OCI-LY7 (cell line): ENCODE measurements around the gene FOXL3.

ENCODE experiments used
- EZH2phosphoT487 ChIP-seq: fragments of 200-600 bp; sonication (generic); IDR thresholded peaks from 2 replicates; pipeline ENCODE4 v1.6.1; 2018; ENCODE audit warnings: low read depth, borderline replicate concordance, mild to moderate bottlenecking, mixed run types, antibody characterized with exemption, low read length, moderate library complexity, mixed read lengths
- TF ChIP-seq, protein P1 (sequence below): fragments of 200-600 bp; sonication (generic); conservative IDR thresholded peaks from 2 replicates; pipeline ENCODE4 v1.5.1; 2014; ENCODE audit warnings: mild to moderate bottlenecking, antibody characterized with exemption, low read length, moderate library complexity, mixed read lengths

DNA sequence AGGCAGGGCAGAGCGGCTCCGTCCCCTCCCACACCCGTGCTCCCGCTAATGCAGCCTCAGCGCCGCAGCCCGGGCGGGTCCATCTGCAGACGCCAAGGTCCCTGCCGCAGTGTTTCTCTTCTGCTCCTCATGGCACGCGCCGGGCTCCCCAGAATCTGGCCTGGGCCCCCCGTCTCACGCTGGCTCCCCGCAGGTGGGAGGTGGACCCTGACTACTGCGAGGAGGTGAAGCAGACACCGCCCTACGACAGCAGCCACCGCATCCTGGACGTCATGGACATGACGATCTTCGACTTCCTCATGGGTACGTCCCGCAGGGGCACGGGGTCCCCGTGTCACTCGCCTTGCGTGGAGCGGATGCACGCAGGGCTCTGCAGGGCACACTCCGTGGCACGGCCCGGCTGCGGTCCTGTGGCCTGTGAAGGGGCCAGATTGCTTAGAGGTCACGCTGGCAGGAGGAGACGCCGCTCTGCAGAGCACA, 33.5 kb upstream of the FOXL3 start:
- no peak for TF ChIP-seq EZH2phosphoT487
- TF ChIP-seq, protein P1, sequence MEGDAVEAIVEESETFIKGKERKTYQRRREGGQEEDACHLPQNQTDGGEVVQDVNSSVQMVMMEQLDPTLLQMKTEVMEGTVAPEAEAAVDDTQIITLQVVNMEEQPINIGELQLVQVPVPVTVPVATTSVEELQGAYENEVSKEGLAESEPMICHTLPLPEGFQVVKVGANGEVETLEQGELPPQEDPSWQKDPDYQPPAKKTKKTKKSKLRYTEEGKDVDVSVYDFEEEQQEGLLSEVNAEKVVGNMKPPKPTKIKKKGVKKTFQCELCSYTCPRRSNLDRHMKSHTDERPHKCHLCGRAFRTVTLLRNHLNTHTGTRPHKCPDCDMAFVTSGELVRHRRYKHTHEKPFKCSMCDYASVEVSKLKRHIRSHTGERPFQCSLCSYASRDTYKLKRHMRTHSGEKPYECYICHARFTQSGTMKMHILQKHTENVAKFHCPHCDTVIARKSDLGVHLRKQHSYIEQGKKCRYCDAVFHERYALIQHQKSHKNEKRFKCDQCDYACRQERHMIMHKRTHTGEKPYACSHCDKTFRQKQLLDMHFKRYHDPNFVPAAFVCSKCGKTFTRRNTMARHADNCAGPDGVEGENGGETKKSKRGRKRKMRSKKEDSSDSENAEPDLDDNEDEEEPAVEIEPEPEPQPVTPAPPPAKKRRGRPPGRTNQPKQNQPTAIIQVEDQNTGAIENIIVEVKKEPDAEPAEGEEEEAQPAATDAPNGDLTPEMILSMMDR: no peak
